Measurements from ENCODE around the gene NEURL1.

NEURL1 gene

GRCh38 chr10:103563231-103564115 lies 70.0 kb downstream of the NEURL1 start:
- no peak for DNase-seq (ENCODE audit: low read depth in 3 of 3)

- no peak for DNase-seq (ENCODE audit: low read depth in 3 of 3)
These were observed 70.6 kb downstream of the NEURL1 start for GRCh38 chr10:103564116-103564501.

DNA sequence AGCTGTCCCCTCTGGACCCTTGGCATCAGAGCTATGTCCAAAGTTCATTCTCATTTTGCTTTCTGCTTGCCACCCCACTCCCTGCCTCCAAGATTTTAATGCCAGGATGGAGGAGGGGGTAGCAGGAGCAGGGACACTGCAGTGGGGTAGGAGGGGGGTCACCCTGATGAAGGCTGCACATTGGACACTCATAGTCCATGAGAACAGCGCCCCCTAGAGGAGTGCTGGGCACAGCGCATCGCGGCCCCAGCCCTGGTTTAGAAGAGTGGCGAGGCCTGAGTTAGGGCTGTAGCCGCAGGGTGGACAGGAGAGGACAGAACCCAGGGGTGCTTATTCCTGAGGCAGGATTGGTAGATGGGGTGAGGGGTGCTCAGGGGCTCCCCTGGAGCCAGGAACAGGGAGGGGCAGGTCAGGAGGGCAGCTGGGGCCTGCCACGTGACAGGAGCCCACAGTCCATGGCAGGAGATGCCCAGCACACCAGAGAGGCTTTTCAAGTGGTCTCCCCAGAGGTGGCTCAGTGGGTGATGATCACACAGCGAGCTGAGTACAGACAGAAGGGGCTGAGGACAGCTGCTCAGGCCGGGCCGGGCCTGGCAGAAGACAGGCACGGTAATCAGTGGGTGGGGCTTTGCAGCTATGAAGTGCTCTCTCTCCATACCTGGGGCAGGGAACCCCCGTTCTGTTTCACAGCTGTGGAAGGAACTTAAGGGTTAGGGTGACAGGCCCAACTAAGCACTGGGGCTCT lies 71.4 kb downstream of the NEURL1 start:
- DNase-seq (ENCODE audit: low read depth in 3 of 3): no peak

DNA sequence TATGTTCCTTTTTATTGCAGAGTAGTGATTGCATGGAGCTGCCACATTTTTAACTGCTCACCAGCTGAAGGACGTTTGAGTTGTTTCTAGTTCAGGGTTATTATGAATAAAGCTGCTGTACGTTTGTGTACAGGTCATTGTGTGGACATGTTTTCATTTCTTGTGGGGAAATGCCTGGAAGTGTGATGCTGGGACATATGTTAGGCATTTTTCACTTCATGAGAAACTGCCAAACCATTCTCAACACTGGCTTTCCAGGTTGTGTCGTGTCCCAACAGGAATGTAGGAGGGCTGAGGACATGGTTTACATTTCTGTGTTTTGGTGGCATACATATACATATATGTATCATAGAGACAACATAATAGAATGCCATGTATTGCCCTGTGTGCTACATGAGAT lies 73.0 kb downstream of the NEURL1 start:
- no peak for DNase-seq (ENCODE audit: low read depth in 3 of 3)

DNA sequence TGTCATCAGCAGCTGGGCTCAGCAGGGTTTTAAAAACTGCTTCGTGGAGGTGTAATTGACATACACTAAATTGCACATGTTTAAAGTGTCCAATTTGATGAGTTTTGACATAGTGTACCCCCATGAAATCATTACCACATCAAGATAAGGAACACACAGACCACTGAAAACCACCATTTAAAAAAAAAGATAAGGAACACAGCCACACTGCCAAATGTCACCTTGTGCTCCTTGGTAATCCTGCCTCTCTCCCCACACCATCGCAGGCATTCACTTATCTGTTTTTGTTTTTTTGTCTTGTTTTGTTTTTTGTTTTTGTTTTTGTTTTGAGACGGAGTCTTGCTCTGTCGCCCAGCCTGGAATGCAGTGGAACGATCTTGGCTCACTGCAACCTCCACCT lies 75.0 kb downstream of the NEURL1 start:
- DNase-seq (ENCODE audit: low read depth in 3 of 3): no peak

DNA sequence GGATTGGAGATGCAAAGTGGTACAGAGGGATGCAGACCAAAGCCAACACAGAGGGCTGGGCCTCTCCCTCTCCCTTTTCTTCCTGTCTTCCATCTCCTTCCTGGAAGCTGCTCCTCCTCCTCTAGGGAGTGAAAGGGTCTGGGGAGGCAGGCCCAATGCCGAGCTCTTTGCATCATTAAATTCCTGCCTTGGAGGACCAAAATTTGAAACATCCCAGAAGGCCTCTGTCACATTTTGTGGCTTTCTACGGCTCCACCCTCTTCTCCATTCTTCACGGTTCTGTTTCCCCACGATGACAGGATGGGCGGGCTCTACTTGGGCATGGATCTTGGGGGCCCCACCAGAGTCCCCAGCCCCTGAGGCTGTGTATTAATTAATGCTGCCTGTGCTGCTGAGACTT lies 76.4 kb downstream of the NEURL1 start:
- DNase-seq (ENCODE audit: low read depth in 3 of 3): no peak

GRCh38 chr10:103570844-103571655 lies 77.5 kb downstream of the NEURL1 start:
- no peak for DNase-seq (ENCODE audit: low read depth in 3 of 3)

- DNase-seq (ENCODE audit: low read depth in 3 of 3): no peak
These were observed 78.1 kb downstream of the NEURL1 start for GRCh38 chr10:103571656-103571975.

DNA sequence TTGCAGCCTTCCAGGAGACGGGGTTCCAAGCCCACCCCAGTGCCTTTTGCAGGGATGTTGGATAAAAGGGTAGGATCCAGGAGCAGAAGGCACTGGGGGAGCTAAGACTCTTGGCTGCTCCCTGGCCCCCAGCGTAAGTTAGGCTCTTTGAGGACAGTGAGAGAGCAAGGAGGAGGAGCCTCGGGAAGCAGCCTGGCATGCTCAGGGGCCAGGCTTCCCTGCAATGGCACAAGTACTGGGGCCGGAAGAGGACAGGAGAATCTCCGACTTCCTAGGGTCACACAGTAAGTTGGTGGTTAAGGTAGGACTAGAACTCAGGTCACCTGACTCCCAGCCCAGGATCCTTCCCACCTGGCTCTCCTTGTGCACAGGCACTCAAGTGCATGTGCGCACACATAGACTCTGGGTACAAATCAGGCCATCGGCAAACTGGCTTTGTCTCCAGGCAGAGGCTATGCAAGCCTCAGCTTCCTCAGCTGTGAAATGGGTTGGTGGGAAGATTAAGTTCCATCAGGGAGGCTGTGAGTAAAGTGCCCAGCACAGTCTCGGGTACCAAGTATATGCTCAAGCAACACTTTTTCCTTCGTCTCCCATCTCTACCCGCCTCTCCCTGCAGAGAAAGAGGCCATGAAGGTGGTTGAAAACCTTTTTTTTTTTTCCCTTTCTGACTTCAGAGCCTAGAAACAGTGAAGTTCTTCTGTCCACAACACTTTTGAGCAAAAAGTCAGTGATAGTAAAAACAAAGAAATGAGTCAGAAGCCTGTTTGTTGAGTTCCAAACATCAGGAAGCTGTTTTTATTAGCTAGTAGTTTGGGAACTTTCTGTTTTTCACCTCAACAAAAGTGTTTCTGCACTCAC lies 79.1 kb downstream of the NEURL1 start:
- DNase-seq (ENCODE audit: low read depth in 3 of 3): no peak

DNA sequence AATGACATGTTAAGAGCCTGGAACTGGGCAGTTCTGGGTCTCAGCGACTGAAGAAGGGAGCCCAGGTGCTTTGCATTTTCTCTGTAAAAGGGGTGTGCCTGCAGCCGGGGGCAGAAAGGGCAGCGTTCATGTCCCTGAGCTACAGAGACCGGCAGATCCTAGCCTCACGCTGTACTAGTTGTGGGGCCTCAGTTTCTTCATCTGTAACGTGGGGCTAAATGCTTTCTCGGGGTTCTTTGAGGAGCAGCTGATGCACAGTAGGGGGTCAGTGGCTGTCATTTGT lies 79.6 kb downstream of the NEURL1 start:
- no peak for DNase-seq (ENCODE audit: low read depth in 3 of 3)

DNA sequence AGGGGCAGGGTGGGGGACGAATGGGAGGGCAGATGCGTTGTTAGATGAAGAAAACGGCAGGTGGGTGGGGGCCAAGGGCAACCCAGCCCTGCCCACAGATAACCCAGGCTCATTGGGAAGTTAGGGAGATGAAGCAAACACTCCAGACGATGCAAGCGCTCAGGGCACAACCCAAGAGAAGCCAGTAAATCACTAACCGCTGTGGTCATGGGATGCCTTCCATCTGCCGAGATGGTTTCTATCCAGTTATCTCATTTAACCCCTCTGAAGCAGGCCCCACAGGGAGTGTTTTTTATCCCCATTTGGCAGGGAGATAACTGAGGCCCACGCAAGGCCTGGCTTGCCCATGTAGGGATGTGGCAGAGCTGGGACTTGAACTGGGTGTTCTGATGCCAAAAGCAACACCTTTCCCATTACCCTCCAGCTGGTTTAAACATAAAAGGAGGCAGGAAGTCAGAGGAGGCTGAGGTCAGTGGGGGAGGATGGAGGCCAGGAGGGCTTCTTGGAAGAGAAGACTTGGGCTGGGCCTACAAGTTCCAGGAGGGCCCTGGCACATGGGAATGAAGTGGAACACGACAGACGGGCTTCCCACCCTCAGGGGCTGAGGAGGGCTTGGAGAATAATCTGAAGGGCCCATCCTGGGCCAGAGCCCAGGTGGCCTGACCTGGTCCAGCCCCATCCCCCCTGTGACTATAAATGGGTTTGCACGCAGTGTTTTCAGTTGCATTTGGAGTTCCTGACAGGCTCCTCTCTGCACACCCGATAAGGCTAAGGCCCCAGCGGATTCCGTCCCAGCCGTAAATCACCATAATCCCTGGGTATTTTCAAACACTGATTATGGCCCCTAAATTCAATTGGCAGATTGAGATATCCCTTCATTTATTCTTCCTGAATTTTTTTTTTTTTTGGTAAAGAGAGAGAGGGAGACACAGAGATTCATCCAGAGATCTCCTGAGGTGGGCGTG lies 80.9 kb downstream of the NEURL1 start:
- DNase-seq (ENCODE audit: low read depth in 3 of 3): no peak

GRCh38 chr10:103575416-103576075 lies 82.0 kb downstream of the NEURL1 start:
- no peak for DNase-seq (ENCODE audit: low read depth in 3 of 3)

DNA sequence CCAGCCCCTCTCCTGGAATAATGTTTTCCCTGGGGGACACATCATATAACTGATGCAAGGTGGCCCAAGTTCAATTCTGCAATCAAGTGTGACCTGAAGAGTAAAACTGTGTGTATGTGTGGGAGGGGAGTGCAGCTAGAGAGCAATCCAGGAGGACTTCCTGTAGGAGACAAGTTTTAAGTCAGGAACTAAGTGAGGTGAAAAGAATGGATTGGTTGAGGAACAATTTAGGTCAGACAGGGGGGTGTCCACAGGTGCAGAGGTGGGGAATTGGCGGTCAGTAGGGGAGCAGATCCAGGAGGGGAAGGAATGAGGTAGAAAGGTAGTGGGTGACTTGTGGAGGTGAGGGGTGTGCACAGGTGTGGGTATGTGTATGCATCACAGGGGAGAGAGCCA lies 82.6 kb downstream of the NEURL1 start:
- no peak for DNase-seq (ENCODE audit: low read depth in 3 of 3)

- no peak for DNase-seq (ENCODE audit: low read depth in 3 of 3)
These were observed 83.4 kb downstream of the NEURL1 start for GRCh38 chr10:103576862-103577261.

- DNase-seq (ENCODE audit: low read depth in 3 of 3): no peak
These were observed 85.4 kb downstream of the NEURL1 start for GRCh38 chr10:103578782-103579382.

DNA sequence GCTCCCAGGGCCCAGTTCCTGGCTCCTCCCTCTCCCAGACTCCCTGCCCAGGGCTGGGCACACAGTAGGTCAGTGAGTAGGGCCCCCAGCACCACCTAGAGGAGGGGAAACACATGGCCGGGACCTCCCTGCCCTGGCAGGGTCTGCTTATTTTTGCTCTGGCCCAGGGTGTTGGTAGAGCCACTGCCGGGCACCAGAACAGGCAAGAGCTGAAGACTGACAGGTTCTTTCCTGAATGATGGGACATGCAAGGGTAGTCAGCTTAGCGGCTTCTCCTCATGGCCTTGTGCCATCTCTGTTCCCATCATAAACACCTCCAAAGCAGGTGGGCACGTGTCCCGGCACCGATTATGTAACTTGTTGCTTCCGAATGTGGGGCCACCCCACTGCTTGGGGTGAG lies 86.5 kb downstream of the NEURL1 start:
- DNase-seq (ENCODE audit: low read depth in 3 of 3): no peak

- no peak for DNase-seq (ENCODE audit: low read depth in 3 of 3)
These were observed 86.9 kb downstream of the NEURL1 start for GRCh38 chr10:103580430-103580829.

DNA sequence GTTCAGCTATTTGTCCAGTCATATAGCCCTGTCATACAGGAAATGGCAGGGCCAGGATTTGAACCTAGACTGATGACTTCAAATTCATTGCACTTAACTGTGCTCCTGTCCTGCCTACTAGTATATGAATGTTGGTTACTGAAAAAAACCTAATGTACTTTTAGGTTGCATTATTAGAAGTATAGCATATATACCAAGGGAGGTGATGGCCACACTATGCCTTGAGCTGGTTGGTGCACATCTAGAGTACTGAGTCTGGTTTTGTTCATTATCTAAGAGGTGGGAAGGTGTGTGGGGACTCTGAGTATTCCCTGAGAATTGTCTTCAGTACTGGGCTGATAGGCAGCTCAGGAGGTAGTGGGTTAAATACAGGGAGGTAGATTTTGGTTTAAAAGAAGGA lies 88.0 kb downstream of the NEURL1 start:
- no peak for DNase-seq (ENCODE audit: low read depth in 3 of 3)

DNA sequence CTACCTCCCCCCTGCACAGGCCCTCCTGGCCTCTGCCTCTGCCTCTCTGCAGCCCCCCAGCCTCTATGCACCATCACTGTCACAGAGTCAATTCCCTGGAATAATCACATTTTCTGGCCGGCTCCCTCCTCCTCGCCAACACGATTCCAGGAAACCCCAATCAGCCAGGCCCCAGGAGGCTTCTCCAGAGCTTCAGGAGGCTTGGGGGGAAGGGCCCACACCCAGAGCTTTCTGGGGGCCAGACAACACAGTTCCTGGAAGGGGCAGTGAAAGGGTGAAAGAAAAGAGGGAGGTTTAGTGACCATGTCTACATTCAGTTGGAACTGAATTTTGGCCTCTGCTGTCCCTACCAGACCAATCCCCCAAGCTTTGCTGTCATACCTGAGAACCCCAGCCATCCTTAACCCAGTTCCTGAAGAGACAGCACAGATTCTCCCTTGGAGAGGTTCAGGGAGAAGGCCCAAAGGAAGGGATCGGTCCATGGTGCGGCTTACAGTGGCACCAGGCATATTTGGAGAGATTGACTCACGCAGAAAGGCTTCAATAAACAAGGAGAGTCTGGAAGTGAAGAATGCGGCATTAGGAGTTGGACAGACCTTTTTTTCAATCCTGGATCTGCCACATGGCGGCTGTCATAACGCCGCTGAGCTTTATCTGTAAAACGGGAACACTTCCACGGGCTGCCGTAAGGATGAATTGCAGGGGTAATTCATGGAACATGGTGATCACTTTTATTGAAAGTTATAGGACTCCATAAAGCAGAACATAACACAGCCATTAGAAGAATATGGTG lies 89.0 kb downstream of the NEURL1 start:
- no peak for DNase-seq (ENCODE audit: low read depth in 3 of 3)

Data from stimulated activated CD4-positive, alpha-beta T cell treated with anti-CD3 and anti-CD28 coated beads, TNF-alpha, amount 100 ng/mL, for 4 hours (primary cell).